WTC11 (cell line): ENCODE data around the gene DSE. TPM values are rescaled to one million over a fixed set of nuclear protein-coding genes. Genes with fewer than 3 reads are reported as not detected.

ENCODE experiments used
- ATAC-seq: fragments of 200-7000 bp; cut with Tn5 transposase; 2 replicates; pipeline ENCODE4 v1.10.0; 2021; ENCODE audit warnings: mild to moderate bottlenecking, moderate library complexity
- CTCF ChIA-PET: fragments of 300-600 bp; sonication (Branson Sonifier 250); formaldehyde crosslinking; loops from one replicate; lab custom pipeline; 2021; ENCODE audit warnings: antibody characterized with exemption; lab: Charles Lee
- POLR2A ChIA-PET: fragments of 350-600 bp; sonication (Branson Sonifier 250); formaldehyde crosslinking; loops from one replicate; lab custom pipeline; 2021; ENCODE audit warnings: antibody characterized with exemption; lab: Charles Lee
- DNase-seq: peaks from one replicate; pipeline ENCODE4 v3.0.0; 2021; ENCODE audit warnings: low spot score
- H3K27ac Mint-ChIP-seq: 2 replicates; pipeline ENCODE4 v1.8.0; 2021; ENCODE audit warnings: mixed read lengths
- H3K27me3 Mint-ChIP-seq: 2 replicates; pipeline ENCODE4 v1.8.0; 2021; ENCODE audit warnings: low read depth, mild to moderate bottlenecking, moderate library complexity, mixed read lengths
- H3K36me3 Mint-ChIP-seq: 2 replicates; pipeline ENCODE4 v1.8.0; 2021; ENCODE audit warnings: mixed read lengths
- H3K4me1 Mint-ChIP-seq: 2 replicates; pipeline ENCODE4 v1.8.0; 2022; ENCODE audit warnings: mixed read lengths
- H3K4me3 Mint-ChIP-seq: 2 replicates; pipeline ENCODE4 v1.8.0; 2021; ENCODE audit warnings: mild to moderate bottlenecking, moderate library complexity, mixed read lengths
- H3K9me3 Mint-ChIP-seq: 2 replicates; pipeline ENCODE4 v1.8.0; 2021; ENCODE audit warnings: mixed read lengths
- CREM ChIP-seq: sonication (generic); formaldehyde crosslinking; IDR thresholded peaks from 2 replicates; pipeline ENCODE4 v1.8.1; 2022; ENCODE audit warnings: mild to moderate bottlenecking, missing genetic modification reagents, moderate library complexity
- ELF4 ChIP-seq: sonication (generic); formaldehyde crosslinking; IDR thresholded peaks from 2 replicates; pipeline ENCODE4 v1.8.1; 2022; ENCODE audit warnings: low read depth, mild to moderate bottlenecking, moderate library complexity, missing genetic modification reagents
- GTF2I ChIP-seq: fragments of 250-450 bp; sonication (Bioruptor Pico); conservative IDR thresholded peaks from 2 replicates; pipeline ENCODE4 v1.4.0; 2021; ENCODE audit warnings: mild to moderate bottlenecking
- NR1H2 ChIP-seq: sonication (generic); formaldehyde crosslinking; IDR thresholded peaks from 2 replicates; pipeline ENCODE4 v1.9.0; 2021; ENCODE audit warnings: mild to moderate bottlenecking, moderate library complexity, missing genetic modification reagents
- NR2C2 ChIP-seq: sonication (generic); formaldehyde crosslinking; IDR thresholded peaks from 2 replicates; pipeline ENCODE4 v1.8.0; 2022; ENCODE audit warnings: mild to moderate bottlenecking, missing genetic modification reagents
- NR3C1 ChIP-seq: sonication (generic); formaldehyde crosslinking; conservative IDR thresholded peaks from 2 replicates; pipeline ENCODE4 v1.8.1; 2023; ENCODE audit warnings: low read depth, mild to moderate bottlenecking, missing genetic modification reagents
- SOX15 ChIP-seq: fragments of 250-450 bp; sonication (Bioruptor Pico); IDR thresholded peaks from 2 replicates; pipeline ENCODE4 v1.9.0; 2021; ENCODE audit warnings: mild to moderate bottlenecking
- TEAD1 ChIP-seq: sonication (generic); formaldehyde crosslinking; IDR thresholded peaks from 2 replicates; pipeline ENCODE4 v1.8.0; 2022; ENCODE audit warnings: mild to moderate bottlenecking, missing genetic modification reagents
- ZNF138 ChIP-seq: sonication (generic); formaldehyde crosslinking; conservative IDR thresholded peaks from 2 replicates; pipeline ENCODE4 v1.8.1; 2022; ENCODE audit warnings: mild to moderate bottlenecking, moderate library complexity, missing genetic modification reagents
- ZNF219 ChIP-seq: sonication (generic); formaldehyde crosslinking; IDR thresholded peaks from 2 replicates; pipeline ENCODE4 v1.8.0; 2023; ENCODE audit warnings: missing genetic modification reagents, mild to moderate bottlenecking, borderline replicate concordance
- ZNF263 ChIP-seq: sonication (generic); formaldehyde crosslinking; IDR thresholded peaks from 2 replicates; pipeline ENCODE4 v1.8.1; 2022; ENCODE audit warnings: low read depth, mild to moderate bottlenecking, moderate library complexity, missing genetic modification reagents
- ZNF317 ChIP-seq: sonication (generic); formaldehyde crosslinking; IDR thresholded peaks from 2 replicates; pipeline ENCODE4 v1.8.1; 2023; ENCODE audit warnings: low read depth, mild to moderate bottlenecking, moderate library complexity, missing genetic modification reagents, borderline replicate concordance
- ZNF423 ChIP-seq: fragments of 250-450 bp; sonication (Bioruptor Pico); IDR thresholded peaks from 2 replicates; pipeline ENCODE4 v2.1.2; 2022; ENCODE audit warnings: mild to moderate bottlenecking, moderate library complexity
- ZNF671 ChIP-seq: fragments of 250-450 bp; sonication (Bioruptor Pico); IDR thresholded peaks from 2 replicates; pipeline ENCODE4 v1.8.0; 2021; ENCODE audit warnings: mild to moderate bottlenecking
- total RNA-seq: library from RNA; stranded (reverse); gene quantifications from 3 replicates; pipeline ENCODE4 v1.2.3, GENCODE V29; 2021
- TF ChIP-seq, protein P1 (sequence below): sonication (generic); formaldehyde crosslinking; IDR thresholded peaks from 2 replicates; pipeline ENCODE4 v1.8.0; 2023; ENCODE audit warnings: missing genetic modification reagents, mild to moderate bottlenecking, borderline replicate concordance
- TF ChIP-seq, protein P2 (sequence below): sonication (generic); formaldehyde crosslinking; IDR thresholded peaks from 2 replicates; pipeline ENCODE4 v1.8.0; 2022; ENCODE audit warnings: missing genetic modification reagents
- TF ChIP-seq, protein P3 (sequence below): sonication (generic); formaldehyde crosslinking; IDR thresholded peaks from 2 replicates; pipeline ENCODE4 v1.8.0; 2022; ENCODE audit warnings: mild to moderate bottlenecking, missing genetic modification reagents
- TF ChIP-seq, protein P4 (sequence below): sonication (generic); formaldehyde crosslinking; IDR thresholded peaks from 2 replicates; pipeline ENCODE4 v1.8.1; 2023; ENCODE audit warnings: mild to moderate bottlenecking, missing genetic modification reagents
- TF ChIP-seq, protein P5 (sequence below): sonication (generic); formaldehyde crosslinking; IDR thresholded peaks from 2 replicates; pipeline ENCODE4 v1.8.1; 2022; ENCODE audit warnings: missing genetic modification reagents, borderline replicate concordance

DSE gene
- total RNA-seq, 1 experiment from 2014 or later = 78.3 TPM

DNA sequence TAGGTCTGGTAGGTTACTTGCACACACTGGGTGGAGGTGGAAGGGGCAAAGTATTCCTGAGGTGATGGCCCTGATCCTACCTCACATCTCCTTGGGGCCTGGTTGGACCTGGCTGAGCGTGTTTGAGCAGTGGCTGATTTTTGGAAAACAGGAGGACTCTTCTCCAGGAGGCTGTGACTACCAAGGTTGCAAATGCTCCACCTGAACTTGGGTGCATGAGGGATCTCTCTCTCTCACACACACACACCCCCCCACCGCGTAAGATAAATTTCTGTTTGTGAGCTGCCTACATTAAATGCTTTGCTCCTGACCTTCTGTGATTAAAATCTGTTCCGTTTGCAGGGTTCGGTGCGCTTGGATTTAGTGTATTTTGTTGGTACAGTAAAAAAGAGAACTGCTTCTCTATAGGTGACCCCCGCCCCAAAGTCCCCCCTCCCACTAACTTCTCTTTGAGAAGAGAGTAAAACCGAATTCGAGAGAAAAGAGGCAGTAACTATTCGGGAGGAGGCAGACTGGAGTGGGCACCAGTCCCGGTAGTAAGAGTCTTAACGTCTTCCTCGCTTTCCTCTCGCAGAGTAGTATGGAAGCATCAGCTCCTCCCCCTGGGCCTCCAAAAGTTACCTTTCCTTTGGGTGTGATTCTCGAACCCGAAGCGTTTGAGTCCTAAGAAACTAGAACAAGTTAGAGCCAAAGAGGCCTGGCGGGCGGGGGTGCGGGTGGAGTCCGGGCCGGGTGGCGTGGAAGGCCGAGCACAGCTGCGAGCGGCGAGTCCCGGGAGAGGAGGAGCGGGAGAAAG lies 585 bp upstream of the DSE start:
- Mint-ChIP-seq H3K4me1 (peaks cover 51% of the 10 kb centered on the region), H3K27me3 (no peaks in the 10 kb centered on the region), H3K4me3 (peak overlapping the region; percentile 84), H3K9me3 (no peaks in the 10 kb centered on the region), H3K27ac (peak overlapping the region; percentile 92), H3K36me3 (peaks cover 4% of the 10 kb centered on the region)
- POLR2A ChIA-PET = interaction anchor here (0.6 to 2.3 kb wide), 5 partner anchors 64 to 202 kb away, joined by 3 to 15 read pairs (median 4); partner anchors contain the start of genes CALHM5 and TSPYL1
- DNase-seq (no peak), ATAC-seq (peak; percentile 55)
- CTCF ChIA-PET = interaction anchor here (0.7 to 3.1 kb wide), 3 partner anchors 82 to 163 kb away, joined by 3 to 24 read pairs (median 9); partner anchors contain the start of gene TSPYL1
- TF ChIP-seq ZNF219 (CRISPR knock-in tag) (no peak), ZNF423 (CRISPR knock-in tag) (no peak)
- TF ChIP-seq, protein P1, sequence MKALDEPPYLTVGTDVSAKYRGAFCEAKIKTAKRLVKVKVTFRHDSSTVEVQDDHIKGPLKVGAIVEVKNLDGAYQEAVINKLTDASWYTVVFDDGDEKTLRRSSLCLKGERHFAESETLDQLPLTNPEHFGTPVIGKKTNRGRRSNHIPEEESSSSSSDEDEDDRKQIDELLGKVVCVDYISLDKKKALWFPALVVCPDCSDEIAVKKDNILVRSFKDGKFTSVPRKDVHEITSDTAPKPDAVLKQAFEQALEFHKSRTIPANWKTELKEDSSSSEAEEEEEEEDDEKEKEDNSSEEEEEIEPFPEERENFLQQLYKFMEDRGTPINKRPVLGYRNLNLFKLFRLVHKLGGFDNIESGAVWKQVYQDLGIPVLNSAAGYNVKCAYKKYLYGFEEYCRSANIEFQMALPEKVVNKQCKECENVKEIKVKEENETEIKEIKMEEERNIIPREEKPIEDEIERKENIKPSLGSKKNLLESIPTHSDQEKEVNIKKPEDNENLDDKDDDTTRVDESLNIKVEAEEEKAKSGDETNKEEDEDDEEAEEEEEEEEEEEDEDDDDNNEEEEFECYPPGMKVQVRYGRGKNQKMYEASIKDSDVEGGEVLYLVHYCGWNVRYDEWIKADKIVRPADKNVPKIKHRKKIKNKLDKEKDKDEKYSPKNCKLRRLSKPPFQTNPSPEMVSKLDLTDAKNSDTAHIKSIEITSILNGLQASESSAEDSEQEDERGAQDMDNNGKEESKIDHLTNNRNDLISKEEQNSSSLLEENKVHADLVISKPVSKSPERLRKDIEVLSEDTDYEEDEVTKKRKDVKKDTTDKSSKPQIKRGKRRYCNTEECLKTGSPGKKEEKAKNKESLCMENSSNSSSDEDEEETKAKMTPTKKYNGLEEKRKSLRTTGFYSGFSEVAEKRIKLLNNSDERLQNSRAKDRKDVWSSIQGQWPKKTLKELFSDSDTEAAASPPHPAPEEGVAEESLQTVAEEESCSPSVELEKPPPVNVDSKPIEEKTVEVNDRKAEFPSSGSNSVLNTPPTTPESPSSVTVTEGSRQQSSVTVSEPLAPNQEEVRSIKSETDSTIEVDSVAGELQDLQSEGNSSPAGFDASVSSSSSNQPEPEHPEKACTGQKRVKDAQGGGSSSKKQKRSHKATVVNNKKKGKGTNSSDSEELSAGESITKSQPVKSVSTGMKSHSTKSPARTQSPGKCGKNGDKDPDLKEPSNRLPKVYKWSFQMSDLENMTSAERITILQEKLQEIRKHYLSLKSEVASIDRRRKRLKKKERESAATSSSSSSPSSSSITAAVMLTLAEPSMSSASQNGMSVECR = no peak

DNA sequence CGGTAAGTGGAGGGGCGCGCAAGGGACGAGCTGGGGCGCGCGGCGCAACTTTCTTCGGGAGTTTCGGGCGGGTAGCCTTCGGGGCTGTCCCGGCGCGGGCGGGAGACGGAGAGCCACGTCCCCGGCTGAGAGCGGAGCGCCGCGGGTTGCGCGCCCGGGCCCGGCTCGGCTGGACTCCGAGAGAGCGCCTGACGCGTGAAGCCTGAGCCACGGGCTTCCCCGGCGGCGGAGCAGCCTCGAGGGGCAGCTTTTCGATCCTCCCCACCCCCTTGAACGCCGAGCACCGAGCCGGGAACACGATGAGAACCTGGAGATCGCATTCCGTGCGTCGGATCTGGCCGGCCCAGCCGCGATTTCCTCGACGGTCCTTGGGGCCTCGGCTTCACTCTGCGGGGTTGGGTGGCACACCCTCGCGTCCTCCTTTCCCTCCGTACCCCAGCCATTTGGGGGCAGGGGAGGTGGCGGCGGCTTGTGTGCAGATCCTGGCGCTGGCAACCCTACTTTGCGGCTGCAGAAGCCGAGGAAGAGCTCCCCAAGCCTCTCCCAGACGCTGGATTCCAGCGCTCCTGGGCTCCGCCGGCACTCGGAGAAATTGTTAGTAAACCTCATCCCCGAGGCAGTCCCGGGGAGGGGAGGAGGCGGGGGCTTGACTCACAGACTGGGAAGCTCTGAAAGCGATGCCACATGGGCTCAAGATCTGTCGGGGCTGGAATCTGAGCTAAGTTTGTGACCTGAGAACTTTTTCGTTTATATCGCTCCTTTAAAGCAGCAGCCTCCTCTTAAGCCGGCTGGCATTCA lies 572 bp downstream of the DSE start:
- DNase-seq (peak; percentile 84), ATAC-seq (peak; percentile 66)
- Mint-ChIP-seq H3K4me1 (peaks cover 58% of the 10 kb centered on the region), H3K4me3 (peak overlapping the region; percentile 84), H3K27me3 (no peaks in the 10 kb centered on the region), H3K9me3 (no peaks in the 10 kb centered on the region), H3K36me3 (0 out of 2 replicates have a peak, but pooled peaks cover 7% of the 10 kb centered on the region), H3K27ac (peak overlapping the region; percentile 90)
- ChIA-PET CTCF (interaction anchor here (0.7 to 3.1 kb wide), 7 partner anchors 16 to 194 kb away, joined by 3 to 24 read pairs (median 3); partner anchors contain the start of genes CALHM5 and TSPYL1), POLR2A (interaction anchor here (0.7 to 2.3 kb wide), 13 partner anchors 12 to 297 kb away, joined by 3 to 15 read pairs (median 3); partner anchors contain the start of genes CALHM5, RWDD1, TSPYL1 and TSPYL4)
- TF ChIP-seq ZNF263 (CRISPR knock-in tag) (no peak), GTF2I (CRISPR knock-in tag) (no peak), NR3C1 (CRISPR knock-in tag) (no peak), ZNF317 (peak; percentile 58; the same call in 1 of the 2 replicates), CREM (no peak), ELF4 (CRISPR knock-in tag) (no peak), TEAD1 (no peak), NR2C2 (no peak), ZNF138 (CRISPR knock-in tag) (no peak), ZNF219 (CRISPR knock-in tag) (0 out of 2 replicates have a peak, but pooled peaks have one; percentile 71), ZNF671 (CRISPR knock-in tag) (no peak), SOX15 (no peak), NR1H2 (CRISPR knock-in tag) (no peak)
- TF ChIP-seq, protein P2, sequence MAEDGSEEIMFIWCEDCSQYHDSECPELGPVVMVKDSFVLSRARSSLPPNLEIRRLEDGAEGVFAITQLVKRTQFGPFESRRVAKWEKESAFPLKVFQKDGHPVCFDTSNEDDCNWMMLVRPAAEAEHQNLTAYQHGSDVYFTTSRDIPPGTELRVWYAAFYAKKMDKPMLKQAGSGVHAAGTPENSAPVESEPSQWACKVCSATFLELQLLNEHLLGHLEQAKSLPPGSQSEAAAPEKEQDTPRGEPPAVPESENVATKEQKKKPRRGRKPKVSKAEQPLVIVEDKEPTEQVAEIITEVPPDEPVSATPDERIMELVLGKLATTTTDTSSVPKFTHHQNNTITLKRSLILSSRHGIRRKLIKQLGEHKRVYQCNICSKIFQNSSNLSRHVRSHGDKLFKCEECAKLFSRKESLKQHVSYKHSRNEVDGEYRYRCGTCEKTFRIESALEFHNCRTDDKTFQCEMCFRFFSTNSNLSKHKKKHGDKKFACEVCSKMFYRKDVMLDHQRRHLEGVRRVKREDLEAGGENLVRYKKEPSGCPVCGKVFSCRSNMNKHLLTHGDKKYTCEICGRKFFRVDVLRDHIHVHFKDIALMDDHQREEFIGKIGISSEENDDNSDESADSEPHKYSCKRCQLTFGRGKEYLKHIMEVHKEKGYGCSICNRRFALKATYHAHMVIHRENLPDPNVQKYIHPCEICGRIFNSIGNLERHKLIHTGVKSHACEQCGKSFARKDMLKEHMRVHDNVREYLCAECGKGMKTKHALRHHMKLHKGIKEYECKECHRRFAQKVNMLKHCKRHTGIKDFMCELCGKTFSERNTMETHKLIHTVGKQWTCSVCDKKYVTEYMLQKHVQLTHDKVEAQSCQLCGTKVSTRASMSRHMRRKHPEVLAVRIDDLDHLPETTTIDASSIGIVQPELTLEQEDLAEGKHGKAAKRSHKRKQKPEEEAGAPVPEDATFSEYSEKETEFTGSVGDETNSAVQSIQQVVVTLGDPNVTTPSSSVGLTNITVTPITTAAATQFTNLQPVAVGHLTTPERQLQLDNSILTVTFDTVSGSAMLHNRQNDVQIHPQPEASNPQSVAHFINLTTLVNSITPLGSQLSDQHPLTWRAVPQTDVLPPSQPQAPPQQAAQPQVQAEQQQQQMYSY (CRISPR knock-in tag) = peak; percentile 61
- TF ChIP-seq, protein P3, sequence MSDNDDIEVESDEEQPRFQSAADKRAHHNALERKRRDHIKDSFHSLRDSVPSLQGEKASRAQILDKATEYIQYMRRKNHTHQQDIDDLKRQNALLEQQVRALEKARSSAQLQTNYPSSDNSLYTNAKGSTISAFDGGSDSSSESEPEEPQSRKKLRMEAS (CRISPR knock-in tag) = peak; percentile 75
- TF ChIP-seq, protein P4, sequence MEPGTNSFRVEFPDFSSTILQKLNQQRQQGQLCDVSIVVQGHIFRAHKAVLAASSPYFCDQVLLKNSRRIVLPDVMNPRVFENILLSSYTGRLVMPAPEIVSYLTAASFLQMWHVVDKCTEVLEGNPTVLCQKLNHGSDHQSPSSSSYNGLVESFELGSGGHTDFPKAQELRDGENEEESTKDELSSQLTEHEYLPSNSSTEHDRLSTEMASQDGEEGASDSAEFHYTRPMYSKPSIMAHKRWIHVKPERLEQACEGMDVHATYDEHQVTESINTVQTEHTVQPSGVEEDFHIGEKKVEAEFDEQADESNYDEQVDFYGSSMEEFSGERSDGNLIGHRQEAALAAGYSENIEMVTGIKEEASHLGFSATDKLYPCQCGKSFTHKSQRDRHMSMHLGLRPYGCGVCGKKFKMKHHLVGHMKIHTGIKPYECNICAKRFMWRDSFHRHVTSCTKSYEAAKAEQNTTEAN = peak; percentile 74; the same call in 1 of the 2 replicates
- TF ChIP-seq, protein P5, sequence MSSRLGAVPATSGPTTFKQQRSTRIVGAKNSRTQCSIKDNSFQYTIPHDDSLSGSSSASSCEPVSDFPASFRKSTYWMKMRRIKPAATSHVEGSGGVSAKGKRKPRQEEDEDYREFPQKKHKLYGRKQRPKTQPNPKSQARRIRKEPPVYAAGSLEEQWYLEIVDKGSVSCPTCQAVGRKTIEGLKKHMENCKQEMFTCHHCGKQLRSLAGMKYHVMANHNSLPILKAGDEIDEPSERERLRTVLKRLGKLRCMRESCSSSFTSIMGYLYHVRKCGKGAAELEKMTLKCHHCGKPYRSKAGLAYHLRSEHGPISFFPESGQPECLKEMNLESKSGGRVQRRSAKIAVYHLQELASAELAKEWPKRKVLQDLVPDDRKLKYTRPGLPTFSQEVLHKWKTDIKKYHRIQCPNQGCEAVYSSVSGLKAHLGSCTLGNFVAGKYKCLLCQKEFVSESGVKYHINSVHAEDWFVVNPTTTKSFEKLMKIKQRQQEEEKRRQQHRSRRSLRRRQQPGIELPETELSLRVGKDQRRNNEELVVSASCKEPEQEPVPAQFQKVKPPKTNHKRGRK (CRISPR knock-in tag) = 0 out of 2 replicates have a peak, but pooled peaks have one; percentile 40
